Measurements from ENCODE around the gene SRC.

Gene SRC

GRCh38 chr20:37414224-37415035 is 68.5 kb downstream of the SRC start:
- no peak for DNase-seq (ENCODE audit: low read depth)

GRCh38 chr20:37415118-37416085 is 69.5 kb downstream of the SRC start:
- no peak for DNase-seq (ENCODE audit: low read depth)

- no peak for DNase-seq (ENCODE audit: low read depth)
These were observed 70.3 kb downstream of the SRC start for GRCh38 chr20:37416100-37416847.

- no peak for DNase-seq (ENCODE audit: low read depth)
These were observed 71.1 kb downstream of the SRC start for GRCh38 chr20:37416848-37417616.

- no peak for DNase-seq (ENCODE audit: low read depth)
These were observed 71.9 kb downstream of the SRC start for GRCh38 chr20:37417617-37418467.

GRCh38 chr20:37418591-37419109 is 72.7 kb downstream of the SRC start:
- DNase-seq (ENCODE audit: low read depth) = no peak

- no peak for DNase-seq (ENCODE audit: low read depth)
These were observed 73.4 kb downstream of the SRC start for GRCh38 chr20:37419307-37419706.

- no peak for DNase-seq (ENCODE audit: low read depth)
These were observed 74.0 kb downstream of the SRC start for GRCh38 chr20:37419774-37420542.

- no peak for DNase-seq (ENCODE audit: low read depth)
These were observed 74.7 kb downstream of the SRC start for GRCh38 chr20:37420610-37421009.

- no peak for DNase-seq (ENCODE audit: low read depth)
These were observed 75.3 kb downstream of the SRC start for GRCh38 chr20:37421060-37421905.

GRCh38 chr20:37421988-37422387 is 76.0 kb downstream of the SRC start:
- DNase-seq (ENCODE audit: low read depth) = no peak

- no peak for DNase-seq (ENCODE audit: low read depth)
These were observed 76.9 kb downstream of the SRC start for GRCh38 chr20:37422791-37423286.

- DNase-seq (ENCODE audit: low read depth) = no peak
These were observed 77.6 kb downstream of the SRC start for GRCh38 chr20:37423545-37423944.

- DNase-seq (ENCODE audit: low read depth) = no peak
These were observed 78.3 kb downstream of the SRC start for GRCh38 chr20:37424062-37424851.

GRCh38 chr20:37425103-37425625 is 79.2 kb downstream of the SRC start:
- no peak for DNase-seq (ENCODE audit: low read depth)

GRCh38 chr20:37426106-37426505 is 80.2 kb downstream of the SRC start:
- no peak for DNase-seq (ENCODE audit: low read depth)

- no peak for DNase-seq (ENCODE audit: low read depth)
These were observed 81.0 kb downstream of the SRC start for GRCh38 chr20:37426978-37427377.

All from stimulated activated CD4-positive, alpha-beta T cell treated with anti-CD3 and anti-CD28 coated beads, Interleukin-2, amount 100 ng/mL, for 4 hours (primary cell).